GM12878 (cell line): ENCODE measurements around the gene DIAPH1. TPM values are rescaled to one million over a fixed set of nuclear protein-coding genes. Genes with fewer than 3 reads are reported as not detected.
A peak's percentile ranks its signal among the peaks of the same experiment; 100 is the strongest.

ENCODE experiments used
- ATAC-seq: fragments of 200-7000 bp; cut with Tn5 transposase; 3 replicates; pipeline ENCODE4 v1.9.1; 2020; ENCODE audit warnings: mild to moderate bottlenecking, moderate library complexity
- BruUV-seq: library from RNA; stranded (reverse); fragments of 400-500 nt; replicated peaks from 2 replicates; lab custom pipeline; 2021; lab: Mats Ljungman, UMichigan
- CTCF ChIA-PET: fragments of 300-600 bp; sonication (Branson Sonifier 250); formaldehyde crosslinking; extraction: SDS; loops from one replicate; lab custom pipeline; 2021; ENCODE audit warnings: inconsistent platforms; lab: Yijun Ruan, JAX
- POLR2A ChIA-PET: fragments of 350-600 bp; formaldehyde crosslinking; extraction: SDS; loops from one replicate; lab custom pipeline; 2021; ENCODE audit warnings: inconsistent platforms; lab: Charles Lee
- RAD21 ChIA-PET: fragments of 300-600 bp; sonication (Branson Sonifier 250); formaldehyde crosslinking; loops from one replicate; lab custom pipeline; 2023; ENCODE audit warnings: antibody characterized with exemption; ENCODE audit not compliant: unreplicated experiment; lab: Charles Lee
- SMC1A ChIA-PET: fragments of 300-600 bp; sonication (Branson Sonifier 250); formaldehyde crosslinking; loops from one replicate; lab custom pipeline; 2023; ENCODE audit not compliant: unreplicated experiment, uncharacterized antibody; lab: Charles Lee
- DNase-seq: peaks from one replicate; pipeline ENCODE4 v3.0.0-alpha.2; 2011; ENCODE audit warnings: low read depth, low spot score
- FAIRE-seq: peaks from 3 replicates; lab custom pipeline; 2011; peaks lifted over from hg19 to GRCh38; lab: Jason Lieb, UNC
- H2AFZ ChIP-seq: 2 replicates; pipeline ENCODE4 v1.6.0; 2011; ENCODE audit warnings: low read depth, low read length, control low read depth; ENCODE audit not compliant: control insufficient read depth
- H3K27ac ChIP-seq: 2 replicates; pipeline ENCODE4 v1.5.1; 2011; ENCODE audit warnings: control low read depth; ENCODE audit not compliant: control insufficient read depth, insufficient read depth
- H3K27me3 ChIP-seq, 2 experiments: replicated peaks in 1 of 2; 2 replicates each; pipeline versions ENCODE4 v1.6.0 to v1.6.1; 2011; ENCODE audit warnings: low read length in 1 of 2; ENCODE audit not compliant: control insufficient read depth in 2 of 2, insufficient read depth in 2 of 2
- H3K36me3 ChIP-seq, 2 experiments: 2 replicates each; pipeline ENCODE4 v1.5.1; 2011; ENCODE audit warnings: low read length in 1 of 2; ENCODE audit not compliant: control insufficient read depth in 2 of 2, insufficient read depth in 2 of 2
- H3K4me1 ChIP-seq: 2 replicates; pipeline ENCODE4 v1.6.1; 2011; ENCODE audit warnings: mild to moderate bottlenecking, low read length, moderate library complexity, mixed read lengths; ENCODE audit not compliant: control insufficient read depth, insufficient read depth
- H3K4me2 ChIP-seq: 2 replicates; pipeline ENCODE4 v1.6.0; 2011; ENCODE audit warnings: control low read depth; ENCODE audit not compliant: control insufficient read depth, insufficient read depth
- H3K4me3 ChIP-seq: fragments of 200-600 bp; sonication (generic); 2 replicates; pipeline ENCODE4 v1.5.1; 2016
- H3K79me2 ChIP-seq: 2 replicates; pipeline ENCODE4 v1.6.0; 2011; ENCODE audit warnings: low read length; ENCODE audit not compliant: control insufficient read depth, insufficient read depth
- H3K9ac ChIP-seq: 2 replicates; pipeline ENCODE4 v1.8.0; 2011; ENCODE audit warnings: low read length, control low read depth, mixed read lengths; ENCODE audit not compliant: control insufficient read depth, insufficient read depth
- H3K9me3 ChIP-seq: replicated peaks from 3 replicates; pipeline ENCODE4 v1.5.1; 2011; ENCODE audit warnings: mild to moderate bottlenecking, low read length; ENCODE audit not compliant: control insufficient read depth, insufficient read depth
- H4K20me1 ChIP-seq: 2 replicates; pipeline ENCODE4 v1.6.0; 2011; ENCODE audit not compliant: control insufficient read depth, insufficient read depth
- FOXK2 ChIP-seq: fragments of 450-650 bp; IDR thresholded peaks from 2 replicates; pipeline ENCODE4 v1.6.1; 2017; ENCODE audit warnings: mild to moderate bottlenecking, moderate library complexity
- JUNB ChIP-seq: IDR thresholded peaks from 2 replicates; pipeline ENCODE4 v1.6.1; 2016; ENCODE audit warnings: antibody characterized with exemption, mild to moderate bottlenecking
- POLR2A ChIP-seq: IDR thresholded peaks from 2 replicates; pipeline ENCODE4 v1.6.1; 2011; ENCODE audit warnings: low read depth, mild to moderate bottlenecking, low read length
- YBX1 ChIP-seq: fragments of 450-650 bp; IDR thresholded peaks from 2 replicates; pipeline ENCODE4 v1.6.1; 2016; ENCODE audit warnings: antibody characterized with exemption
- ZBTB4 ChIP-seq: fragments of 450-650 bp; formaldehyde crosslinking; IDR thresholded peaks from 2 replicates; pipeline ENCODE4 v1.4.0; 2022; ENCODE audit warnings: mild to moderate bottlenecking, moderate library complexity
- WGBS: methylation state at CpG from one replicate; pipeline ENCODE4 v1.1.6; 2016; ENCODE audit warnings: low lambda C conversion rate; ENCODE audit not compliant: insufficient replicate concordance, insufficient coverage; ENCODE audit errors: missing lambda C conversion rate; 5-methylcytosine and 5-hydroxymethylcytosine counted together
- in situ Hi-C: fragments of 300-500 bp; cut with MboI; formaldehyde crosslinking; loops from 9 replicates; pipeline ENCODE4 v1.14.3; 2018; ENCODE audit warnings: mixed read lengths
- intact Hi-C: fragments of 100-400 bp; cut with micrococcal nuclease; formaldehyde crosslinking; loops from one replicate; pipeline ENCODE4 v1.14.2; 2022; ENCODE audit not compliant: unreplicated experiment
- polyA plus RNA-seq, 11 experiments: library from polyadenylated mRNA; depleted of rRNA in 4 of 11; unstranded in 6 of 11; stranded (reverse) in 5 of 11; fragments of >200 nt; fragmentation: Nextera tagmentation in 4 of 11; fragmentation: Illumina TruSeq in 1 of 11; extraction: Ambion mirVana in 4 of 11; extraction: Trizol in 1 of 11; gene quantifications; 1 replicate in 1 of 11; 2 replicates in 10 of 11; pipeline versions ENCODE4 v1.2.1 to v1.2.3, GENCODE V29; 2011 to 2016; ENCODE audit warnings: inconsistent platforms in 2 of 11, missing spikeins in 2 of 11, low read depth in 1 of 11
- total RNA-seq, 4 experiments: library from RNA; depleted of rRNA in 3 of 4; stranded (reverse); fragments of >200 nt in 3 of 4; fragmentation: Illumina TruSeq in 1 of 4; extraction: Trizol in 1 of 4; gene quantifications; 2 replicates each; pipeline versions ENCODE4 v1.2.1 to v1.2.3, GENCODE V29; 2013 to 2021

Gene DIAPH1
- total and polyA plus RNA-seq, 10 of the 15 experiments (the other 5 are each of a cell fraction or from before 2014, with no cell fraction given): 37.8 to 168 (median 59.0) TPM

GRCh38 chr5:141641634-141642267 lies 23.0 kb upstream of the DIAPH1 start (continued):
- no peak for TF ChIP-seq ZBTB4
- peak; percentile 60; the same call in 1 of the 2 replicates for TF ChIP-seq JUNB
- TF ChIP-seq YBX1: no peak
- TF ChIP-seq, all 136 proteins: peak for 15

GRCh38 chr5:141640698-141641097 lies 21.9 kb upstream of the DIAPH1 start:
- ChIA-PET RAD21 (interaction anchor here (3.5 kb wide), 1 partner anchor 49 kb away, joined by 22 read pairs; no protein-coding TSS in a partner anchor), SMC1A (interaction anchor here (1.1 to 2.2 kb wide), 2 partner anchors 10 to 38 kb away, joined by 3 to 7 read pairs; no protein-coding TSS in a partner anchor), POLR2A (no interaction called here)
- Histone ChIP-seq H3K27me3 (no peaks in the 10 kb centered on the region), H3K4me2 (no peak overlapping the region), H3K36me3 (no peaks in the 10 kb centered on the region; a peak in 2 of 4 replicates), H3K27ac (no peak overlapping the region), H3K9ac (no peak overlapping the region), H3K9me3 (no peaks in the 10 kb centered on the region), H4K20me1 (no peaks in the 10 kb centered on the region)
- BruUV-seq: no TSS peak
- ATAC-seq (no peak), FAIRE-seq (no peak)
- TF ChIP-seq FOXK2 (no peak), POLR2A (peak; percentile 35; the same call in 1 of the 2 replicates)
- TF ChIP-seq, all 136 proteins: peak for 1
- intact Hi-C loops (no loop called here), in situ Hi-C loops (no loop called here)
- CTCF ChIA-PET: interaction anchor here (1.4 to 2.1 kb wide), 3 partner anchors 17 to 49 kb away, joined by 4 to 6 read pairs (median 6); no protein-coding TSS in a partner anchor
- Histone ChIP-seq H3K4me1 (peaks cover 18% of the 10 kb centered on the region), H2AFZ (no peak overlapping the region), H3K4me3 (no peak overlapping the region), H3K79me2 (peaks cover 21% of the 10 kb centered on the region)
- DNase-seq: no peak
- WGBS: 92% methylated on average over 9 of the region's 9 CpGs
